Measurements from ENCODE around the gene PLD2. TPM values are rescaled to one million over a fixed set of nuclear protein-coding genes. Genes with fewer than 3 reads are reported as not detected.

The PLD2 gene
- total RNA-seq, 1 donor from 2014 or later: 49.3 TPM

DNA sequence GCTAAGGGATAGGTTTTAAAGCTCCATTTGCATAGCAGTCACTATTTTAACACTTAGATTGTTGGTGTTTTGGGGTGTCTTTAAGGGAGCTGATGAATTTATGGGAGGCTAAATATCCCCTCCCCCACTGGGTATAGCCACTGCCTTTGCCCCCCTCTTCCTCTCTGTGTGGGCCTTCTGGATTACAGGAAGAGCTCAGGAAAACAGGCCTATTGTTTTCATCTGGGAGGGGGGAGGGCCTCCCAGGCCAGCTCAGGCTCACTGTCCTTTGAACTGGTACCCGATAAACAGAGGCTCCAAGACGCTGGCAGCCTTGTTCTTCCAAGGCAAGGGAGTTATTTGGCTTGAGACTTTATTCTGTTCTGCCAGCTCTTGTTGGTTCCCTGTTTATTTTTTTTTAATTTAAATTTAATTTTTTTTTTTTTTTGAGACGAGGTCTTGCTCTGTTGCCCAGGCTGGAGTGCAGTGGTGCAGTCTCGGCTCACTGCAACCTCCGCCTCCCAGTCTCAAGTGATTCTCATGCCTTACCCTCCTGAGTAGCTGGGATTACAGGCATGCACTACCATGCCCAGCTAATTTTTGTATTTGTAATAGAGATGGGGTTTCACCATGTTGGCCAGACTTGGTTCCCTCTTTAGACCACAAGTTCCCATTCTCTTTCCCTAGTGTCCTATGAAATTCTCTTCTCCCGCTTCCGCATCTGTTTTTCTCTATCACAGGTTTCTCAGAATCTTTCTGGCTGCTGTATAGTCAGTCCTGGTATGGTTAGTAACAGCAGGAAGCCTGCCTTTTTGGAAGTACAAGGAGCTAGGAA lies 51.3 kb downstream of the PLD2 start:
- TF ChIP-seq CTCF (IDR thresholded peaks at IDR 0.05): no peak
- H3K36me3 Mint-ChIP-seq (ENCODE audit: unreplicated experiment): peaks cover 23% of the 10 kb centered on the region
- peaks cover 31% of the 10 kb centered on the region for H3K4me1 Mint-ChIP-seq (ENCODE audit: unreplicated experiment)
- H3K27me3 Mint-ChIP-seq (ENCODE audit: unreplicated experiment): no peaks in the 10 kb centered on the region
- DNase-seq (ENCODE audit: extremely low spot score, unreplicated experiment): no peak
- H3K27ac Mint-ChIP-seq (ENCODE audit: unreplicated experiment): peak overlapping the region; percentile 65
- H3K4me3 Mint-ChIP-seq (ENCODE audit: unreplicated experiment): no peak overlapping the region
- H3K9me3 Mint-ChIP-seq (ENCODE audit: unreplicated experiment): no peaks in the 10 kb centered on the region

GRCh38 chr17:4858882-4859260 lies 51.9 kb downstream of the PLD2 start:
- peaks cover 22% of the 10 kb centered on the region for H3K36me3 Mint-ChIP-seq (ENCODE audit: unreplicated experiment)
- no peaks in the 10 kb centered on the region for H3K27me3 Mint-ChIP-seq (ENCODE audit: unreplicated experiment)
- H3K27ac Mint-ChIP-seq (ENCODE audit: unreplicated experiment): peak overlapping the region; percentile 52
- no peak for TF ChIP-seq CTCF (IDR thresholded peaks at IDR 0.05)
- peaks cover 30% of the 10 kb centered on the region for H3K4me1 Mint-ChIP-seq (ENCODE audit: unreplicated experiment)
- no peaks in the 10 kb centered on the region for H3K9me3 Mint-ChIP-seq (ENCODE audit: unreplicated experiment)
- no peak overlapping the region for H3K4me3 Mint-ChIP-seq (ENCODE audit: unreplicated experiment)
- no peak for DNase-seq (ENCODE audit: extremely low spot score, unreplicated experiment)

- no peaks in the 10 kb centered on the region for H3K27me3 Mint-ChIP-seq (ENCODE audit: unreplicated experiment)
- no peak overlapping the region for H3K27ac Mint-ChIP-seq (ENCODE audit: unreplicated experiment)
- TF ChIP-seq CTCF (IDR thresholded peaks at IDR 0.05): no peak
- H3K9me3 Mint-ChIP-seq (ENCODE audit: unreplicated experiment): no peaks in the 10 kb centered on the region
- H3K4me3 Mint-ChIP-seq (ENCODE audit: unreplicated experiment): no peak overlapping the region
- DNase-seq (ENCODE audit: extremely low spot score, unreplicated experiment): no peak
- H3K36me3 Mint-ChIP-seq (ENCODE audit: unreplicated experiment): peaks cover 17% of the 10 kb centered on the region
- H3K4me1 Mint-ChIP-seq (ENCODE audit: unreplicated experiment): peaks cover 24% of the 10 kb centered on the region
Measured at GRCh38 chr17:4859816-4860625, 53.1 kb downstream of the PLD2 start.

DNA sequence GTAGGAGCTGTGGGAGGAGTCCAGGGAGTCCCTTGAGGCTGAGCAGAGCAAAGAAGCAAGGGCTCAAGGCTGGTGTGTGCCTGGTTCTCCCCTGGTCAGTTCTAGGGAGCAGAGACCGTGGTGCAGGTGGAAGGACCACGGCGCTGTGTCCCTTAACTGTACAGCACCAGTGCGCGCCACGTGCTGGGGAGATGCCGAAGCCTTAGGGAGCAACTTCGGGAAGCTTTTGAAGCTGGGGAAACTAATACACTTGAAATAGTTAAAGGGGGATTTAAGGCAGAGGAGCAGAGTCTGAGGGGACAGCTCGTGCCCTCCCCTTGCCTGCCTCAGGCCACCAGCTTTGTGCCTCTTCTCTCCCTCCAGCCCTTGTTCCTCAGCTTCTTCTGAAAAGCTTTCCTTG lies 53.7 kb downstream of the PLD2 start:
- Mint-ChIP-seq H3K4me3 (ENCODE audit: unreplicated experiment) (no peak overlapping the region), H3K27me3 (ENCODE audit: unreplicated experiment) (no peaks in the 10 kb centered on the region), H3K9me3 (ENCODE audit: unreplicated experiment) (no peaks in the 10 kb centered on the region), H3K36me3 (ENCODE audit: unreplicated experiment) (peaks cover 17% of the 10 kb centered on the region), H3K4me1 (ENCODE audit: unreplicated experiment) (peaks cover 24% of the 10 kb centered on the region), H3K27ac (ENCODE audit: unreplicated experiment) (no peak overlapping the region)
- TF ChIP-seq CTCF (IDR thresholded peaks at IDR 0.05): no peak
- DNase-seq (ENCODE audit: extremely low spot score, unreplicated experiment): no peak

DNA sequence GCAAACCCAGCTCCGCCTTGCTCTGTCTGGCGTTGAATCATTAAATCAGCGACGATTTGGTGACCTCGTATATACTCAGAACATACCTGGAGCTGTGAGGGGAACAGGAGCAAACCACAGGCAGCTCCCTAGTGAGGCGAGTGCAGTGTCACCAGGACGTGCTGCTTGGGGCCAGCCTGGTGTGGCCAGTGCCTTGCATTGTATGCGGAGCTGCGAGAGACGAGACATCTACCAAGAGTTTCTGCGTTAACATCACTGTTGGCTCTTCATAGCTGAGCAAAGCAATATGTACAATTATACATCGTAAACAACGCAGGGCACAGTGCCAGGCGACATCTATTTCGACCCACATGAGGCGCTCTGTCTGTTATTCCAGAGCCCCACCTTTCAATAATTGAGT lies 54.1 kb downstream of the PLD2 start:
- DNase-seq (ENCODE audit: extremely low spot score, unreplicated experiment): no peak
- Mint-ChIP-seq H3K36me3 (ENCODE audit: unreplicated experiment) (peaks cover 15% of the 10 kb centered on the region), H3K27ac (ENCODE audit: unreplicated experiment) (no peak overlapping the region), H3K27me3 (ENCODE audit: unreplicated experiment) (no peaks in the 10 kb centered on the region), H3K9me3 (ENCODE audit: unreplicated experiment) (no peaks in the 10 kb centered on the region), H3K4me3 (ENCODE audit: unreplicated experiment) (no peak overlapping the region), H3K4me1 (ENCODE audit: unreplicated experiment) (peaks cover 24% of the 10 kb centered on the region)
- TF ChIP-seq CTCF (IDR thresholded peaks at IDR 0.05): no peak

Measured in osteocyte (in vitro differentiated cells).